ENCODE results near the gene MAPK11.

The MAPK11 gene

GRCh38 chr22:50264946-50265669 lies 5.1 kb downstream of the MAPK11 start:
- Mint-ChIP-seq H3K4me1 (peaks cover 4% of the 10 kb centered on the region), H3K36me3 (ENCODE audit: low read depth) (no peaks in the 10 kb centered on the region), H3K4me3 (peak overlapping the region in 2 of 3 experiments; percentile 22 to 67), H3K27me3 (ENCODE audit: low read depth) (peaks cover 17% of the 10 kb centered on the region), H3K9me3 (no peaks in the 10 kb centered on the region), H3K27ac (no peak overlapping the region)
- no peak for TF ChIP-seq CTCF (IDR thresholded peaks at IDR 0.05; ENCODE audit: unreplicated experiment in 3 of 3)

GRCh38 chr22:50264104-50264745 lies 6.0 kb downstream of the MAPK11 start:
- peak overlapping the region in 2 of 3 experiments; percentile 11 to 23 for H3K4me3 Mint-ChIP-seq
- H3K27ac Mint-ChIP-seq: no peak overlapping the region
- H3K27me3 Mint-ChIP-seq (ENCODE audit: low read depth): peaks cover 14% of the 10 kb centered on the region
- peaks cover 4% of the 10 kb centered on the region for H3K4me1 Mint-ChIP-seq
- no peak for TF ChIP-seq CTCF (IDR thresholded peaks at IDR 0.05; ENCODE audit: unreplicated experiment in 3 of 3)
- H3K9me3 Mint-ChIP-seq: no peaks in the 10 kb centered on the region
- no peaks in the 10 kb centered on the region for H3K36me3 Mint-ChIP-seq (ENCODE audit: low read depth)

DNA sequence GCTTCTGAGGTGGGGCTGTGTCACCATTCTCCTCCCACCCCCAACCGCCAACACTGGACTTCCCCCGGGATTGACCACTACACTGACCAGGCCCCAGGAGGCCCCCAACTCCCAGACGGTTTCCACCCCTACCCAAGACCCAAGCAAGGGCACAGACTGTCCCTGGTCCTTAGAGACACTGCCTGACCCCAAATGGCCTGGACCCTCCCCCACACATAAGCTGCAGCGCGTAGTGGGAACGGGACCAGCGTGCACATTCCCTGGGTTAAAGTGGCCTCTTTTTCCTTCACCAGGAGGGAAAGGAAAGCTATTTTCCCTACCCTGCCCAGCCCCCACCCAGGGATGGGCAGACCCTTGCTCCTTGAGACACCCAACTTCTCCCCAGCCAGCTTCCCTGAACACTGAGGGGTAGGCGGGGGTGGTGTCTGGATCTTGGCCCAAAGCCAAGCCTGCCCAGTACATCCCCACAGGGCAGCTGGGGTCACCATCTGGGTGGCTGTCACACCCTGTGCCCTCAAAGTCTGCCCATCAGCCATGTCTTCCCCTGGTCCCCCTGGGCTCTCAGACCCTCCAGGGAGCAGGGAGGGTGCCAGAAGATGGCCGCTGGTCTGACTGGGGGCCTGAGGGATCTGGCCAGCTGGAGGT lies 7.1 kb downstream of the MAPK11 start:
- Mint-ChIP-seq H3K36me3 (ENCODE audit: low read depth) (no peaks in the 10 kb centered on the region), H3K4me3 (peak overlapping the region; percentile 21 to 53 (median 31)), H3K4me1 (no peaks in the 10 kb centered on the region), H3K9me3 (no peaks in the 10 kb centered on the region), H3K27me3 (ENCODE audit: low read depth) (peaks cover 6% of the 10 kb centered on the region), H3K27ac (no peak overlapping the region)
- no peak for TF ChIP-seq CTCF (IDR thresholded peaks at IDR 0.05; ENCODE audit: unreplicated experiment in 3 of 3)

GRCh38 chr22:50262460-50262911 lies 7.7 kb downstream of the MAPK11 start:
- no peak for TF ChIP-seq CTCF (IDR thresholded peaks at IDR 0.05; ENCODE audit: unreplicated experiment in 3 of 3)
- H3K9me3 Mint-ChIP-seq: no peaks in the 10 kb centered on the region
- no peaks in the 10 kb centered on the region for H3K4me1 Mint-ChIP-seq
- no peak overlapping the region for H3K27ac Mint-ChIP-seq
- H3K36me3 Mint-ChIP-seq (ENCODE audit: low read depth): no peaks in the 10 kb centered on the region
- peak overlapping the region; percentile 79 to 82 (median 79) for H3K4me3 Mint-ChIP-seq
- peaks cover 6% of the 10 kb centered on the region for H3K27me3 Mint-ChIP-seq (ENCODE audit: low read depth)

- Mint-ChIP-seq H3K27ac (no peak within 1 kb of the TSS), H3K4me1 (no peaks in the 10 kb centered on the region), H3K27me3 (ENCODE audit: low read depth) (peaks cover 6% of the 10 kb centered on the region), H3K4me3 (peak within 1 kb of the TSS; percentile 79 to 82 (median 79)), H3K36me3 (ENCODE audit: low read depth) (no peaks in the 10 kb centered on the region), H3K9me3 (no peaks in the 10 kb centered on the region)
- no peak for TF ChIP-seq CTCF (IDR thresholded peaks at IDR 0.05; ENCODE audit: unreplicated experiment in 3 of 3)
These were observed 8.3 kb downstream of the MAPK11 start, which contains the start of gene MAPK12 for GRCh38 chr22:50261615-50262459. Gene MAPK12, minus strand, starts transcription at chr22:50261683. Its CDS starts 174 bp downstream, at chr22:50261509.

Data from nephron (organoid).